ENCODE results near the gene FGF21.
A peak's percentile ranks its signal among the peaks of the same experiment; 100 is the strongest.

Gene FGF21, protein sequence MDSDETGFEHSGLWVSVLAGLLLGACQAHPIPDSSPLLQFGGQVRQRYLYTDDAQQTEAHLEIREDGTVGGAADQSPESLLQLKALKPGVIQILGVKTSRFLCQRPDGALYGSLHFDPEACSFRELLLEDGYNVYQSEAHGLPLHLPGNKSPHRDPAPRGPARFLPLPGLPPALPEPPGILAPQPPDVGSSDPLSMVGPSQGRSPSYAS

DNA sequence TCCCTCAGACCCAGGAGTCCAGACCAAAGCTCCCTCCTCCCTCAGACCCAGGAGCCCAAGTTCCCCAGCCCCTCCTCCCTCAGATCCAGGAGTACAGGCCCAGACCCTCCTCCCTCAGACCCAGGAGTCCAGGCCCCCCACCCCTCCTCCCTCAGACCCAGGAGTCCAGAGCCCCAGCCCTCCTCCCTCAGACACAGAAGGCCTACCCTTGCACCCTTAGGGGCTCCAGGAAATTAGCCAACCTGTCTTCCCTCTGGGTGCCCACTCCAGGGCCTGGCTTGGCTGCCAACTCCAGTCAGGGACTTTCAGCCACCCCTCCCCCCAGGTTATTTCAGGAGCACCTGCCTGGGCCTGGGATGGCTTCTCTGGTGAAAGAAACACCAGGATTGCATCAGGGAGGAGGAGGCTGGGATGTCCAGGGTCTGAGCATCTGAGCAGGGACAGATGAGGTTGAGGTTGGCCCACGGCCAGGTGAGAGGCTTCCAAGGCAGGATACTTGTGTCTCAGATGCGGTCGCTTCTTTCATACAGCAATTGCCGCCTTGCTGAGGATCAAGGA lies at the start of gene FGF21:
Gene FGF21 (plus strand): TSS at position 441 of the 558 bp plus-strand sequence. CDS start 713 bp downstream, outside the sequence.
- TF ChIP-seq, protein P1, sequence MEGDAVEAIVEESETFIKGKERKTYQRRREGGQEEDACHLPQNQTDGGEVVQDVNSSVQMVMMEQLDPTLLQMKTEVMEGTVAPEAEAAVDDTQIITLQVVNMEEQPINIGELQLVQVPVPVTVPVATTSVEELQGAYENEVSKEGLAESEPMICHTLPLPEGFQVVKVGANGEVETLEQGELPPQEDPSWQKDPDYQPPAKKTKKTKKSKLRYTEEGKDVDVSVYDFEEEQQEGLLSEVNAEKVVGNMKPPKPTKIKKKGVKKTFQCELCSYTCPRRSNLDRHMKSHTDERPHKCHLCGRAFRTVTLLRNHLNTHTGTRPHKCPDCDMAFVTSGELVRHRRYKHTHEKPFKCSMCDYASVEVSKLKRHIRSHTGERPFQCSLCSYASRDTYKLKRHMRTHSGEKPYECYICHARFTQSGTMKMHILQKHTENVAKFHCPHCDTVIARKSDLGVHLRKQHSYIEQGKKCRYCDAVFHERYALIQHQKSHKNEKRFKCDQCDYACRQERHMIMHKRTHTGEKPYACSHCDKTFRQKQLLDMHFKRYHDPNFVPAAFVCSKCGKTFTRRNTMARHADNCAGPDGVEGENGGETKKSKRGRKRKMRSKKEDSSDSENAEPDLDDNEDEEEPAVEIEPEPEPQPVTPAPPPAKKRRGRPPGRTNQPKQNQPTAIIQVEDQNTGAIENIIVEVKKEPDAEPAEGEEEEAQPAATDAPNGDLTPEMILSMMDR (IDR thresholded peaks at IDR 0.05), result no peak
- Histone ChIP-seq H3K27ac (no peak within 1 kb of the TSS), H3K9ac (no peak within 1 kb of the TSS), H3K36me3 (ENCODE audit: control insufficient read depth, insufficient read depth, low read length) (no peaks in the 10 kb centered on the region), H3K4me2 (ENCODE audit: low read length) (no peak within 1 kb of the TSS), H3K4me3 (ENCODE audit: low read depth, low read length) (no peak within 1 kb of the TSS), H3K79me2 (peaks cover 3% of the 10 kb centered on the region), H2AFZ (no peak within 1 kb of the TSS), H3K27me3 (ENCODE audit: control insufficient read depth, insufficient read depth, low read length) (no peaks in the 10 kb centered on the region), H3K4me1 (peaks cover 4% of the 10 kb centered on the region), H3K9me3 (ENCODE audit: control insufficient read depth, low read length) (no peaks in the 10 kb centered on the region)

DNA sequence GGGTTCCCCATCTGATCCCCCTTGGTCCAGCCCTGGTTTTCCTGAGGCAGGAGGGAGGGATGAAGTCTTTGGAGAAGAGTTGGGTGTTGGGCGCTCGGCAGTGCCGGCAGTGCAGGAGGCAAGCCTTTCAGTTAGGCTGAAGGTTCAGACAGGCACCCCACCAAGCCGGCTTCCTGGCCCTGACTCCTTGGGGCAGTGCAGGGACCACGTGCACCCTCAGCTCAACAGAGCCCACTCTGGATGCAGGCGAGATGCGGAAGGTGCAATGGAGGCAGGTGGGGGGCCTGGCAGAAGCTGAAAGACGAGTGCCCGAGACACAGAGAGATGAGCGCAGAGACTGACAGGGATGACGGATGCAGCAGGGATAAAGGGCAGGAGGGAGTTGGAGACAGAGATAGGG lies 46.9 kb upstream of the FGF21 start:
- no peaks in the 10 kb centered on the region for H3K27me3 ChIP-seq (ENCODE audit: control insufficient read depth, insufficient read depth, low read length)
- no peak overlapping the region for H2AFZ ChIP-seq
- H3K9ac ChIP-seq, result no peak overlapping the region
- no peaks in the 10 kb centered on the region for H3K79me2 ChIP-seq
- H3K9me3 ChIP-seq (ENCODE audit: control insufficient read depth, low read length), result no peaks in the 10 kb centered on the region
- no peak overlapping the region for H3K4me3 ChIP-seq (ENCODE audit: low read depth, low read length)
- H3K4me1 ChIP-seq, result no peaks in the 10 kb centered on the region
- TF ChIP-seq, protein P1 (IDR thresholded peaks at IDR 0.05), result no peak
- H3K36me3 ChIP-seq (ENCODE audit: control insufficient read depth, insufficient read depth, low read length), result no peaks in the 10 kb centered on the region
- no peak overlapping the region for H3K27ac ChIP-seq
- no peak overlapping the region for H3K4me2 ChIP-seq (ENCODE audit: low read length)

DNA sequence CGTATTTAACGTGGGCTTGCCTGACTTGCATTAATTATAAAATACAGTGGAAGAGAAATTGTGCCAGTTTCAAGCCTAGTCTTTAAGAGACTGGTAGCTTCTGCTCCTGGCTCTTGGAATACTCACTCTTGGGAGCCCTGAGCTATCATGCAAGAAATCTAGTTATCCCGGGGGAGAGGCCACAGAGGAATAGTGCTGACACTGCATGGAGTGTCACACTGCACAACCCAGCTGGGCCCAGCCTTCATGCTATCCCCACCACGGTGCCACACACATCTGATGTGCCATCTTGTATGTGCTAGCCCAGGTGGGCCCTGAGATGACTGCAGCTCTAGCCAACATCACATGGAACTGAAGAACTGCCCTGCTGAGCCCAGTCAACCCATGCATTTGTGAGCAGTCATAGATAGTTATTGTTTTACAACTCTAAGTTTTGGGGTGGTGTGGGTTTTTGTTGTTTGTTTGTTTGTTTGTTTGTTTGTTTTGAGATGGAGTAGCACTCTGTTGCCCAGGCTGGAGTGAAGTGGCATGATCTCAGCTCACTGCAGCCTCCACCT lies 44.1 kb upstream of the FGF21 start:
- Histone ChIP-seq H3K4me3 (ENCODE audit: low read depth, low read length) (no peak overlapping the region), H3K4me1 (peaks cover 2% of the 10 kb centered on the region), H3K9ac (no peak overlapping the region), H3K27ac (no peak overlapping the region), H2AFZ (no peak overlapping the region), H3K27me3 (ENCODE audit: control insufficient read depth, insufficient read depth, low read length) (no peaks in the 10 kb centered on the region), H3K36me3 (ENCODE audit: control insufficient read depth, insufficient read depth, low read length) (no peaks in the 10 kb centered on the region), H3K79me2 (no peaks in the 10 kb centered on the region), H3K4me2 (ENCODE audit: low read length) (no peak overlapping the region), H3K9me3 (ENCODE audit: control insufficient read depth, low read length) (no peaks in the 10 kb centered on the region)
- TF ChIP-seq, protein P1 (IDR thresholded peaks at IDR 0.05), result no peak

DNA sequence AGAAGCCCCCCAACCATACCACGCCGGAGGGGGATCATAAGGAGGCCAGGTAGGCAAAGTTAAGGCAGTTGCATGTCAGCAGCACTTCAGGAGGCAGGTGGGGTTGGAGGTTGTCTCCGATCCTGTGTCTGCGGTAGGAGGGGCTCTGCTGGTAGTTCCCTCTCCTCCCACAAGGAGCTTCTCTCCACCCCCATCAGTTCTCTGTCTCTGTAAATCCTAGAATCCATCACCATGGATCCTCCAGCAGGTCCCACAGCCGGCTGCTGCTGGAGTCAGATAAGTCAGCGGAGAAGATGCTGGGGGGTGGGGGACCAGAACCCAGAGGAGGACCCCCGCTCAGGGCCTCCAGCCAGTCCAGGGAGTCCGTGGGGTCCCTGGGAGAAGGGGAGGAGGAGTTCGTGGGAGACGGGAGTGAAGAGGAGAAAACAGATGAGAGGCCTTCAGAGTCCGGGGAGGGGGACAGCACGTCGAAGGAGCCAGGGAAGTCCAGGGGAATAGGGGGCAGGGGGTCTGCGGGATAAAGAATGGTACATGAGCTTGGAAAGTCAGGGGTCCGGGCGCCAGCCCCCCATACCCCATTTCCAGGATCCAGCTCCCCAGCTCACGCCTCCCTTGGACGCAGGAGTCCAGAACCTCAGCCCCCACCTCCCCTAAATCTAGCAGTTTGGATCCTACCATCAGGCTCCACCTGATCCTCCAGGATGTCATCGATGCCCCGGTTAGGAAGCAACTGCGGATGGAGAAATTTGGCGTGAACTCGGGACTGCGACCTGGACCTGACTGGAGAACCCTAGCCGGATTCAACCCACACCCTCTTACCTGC lies 42.1 kb upstream of the FGF21 start:
- TF ChIP-seq, protein P1 (IDR thresholded peaks at IDR 0.05), result no peak

More for the DNA sequence above, 42.1 kb upstream of the FGF21 start:
- peak overlapping the region; percentile 67 for H2AFZ ChIP-seq
- peak overlapping the region; percentile 78 for H3K4me3 ChIP-seq (ENCODE audit: low read depth, low read length)
- H3K9me3 ChIP-seq (ENCODE audit: control insufficient read depth, low read length), result no peaks in the 10 kb centered on the region
- H3K36me3 ChIP-seq (ENCODE audit: control insufficient read depth, insufficient read depth, low read length), result no peaks in the 10 kb centered on the region
- H3K27ac ChIP-seq, result peak overlapping the region; percentile 64
- peaks cover 2% of the 10 kb centered on the region for H3K4me1 ChIP-seq
- H3K9ac ChIP-seq, result no peak overlapping the region
- H3K79me2 ChIP-seq, result no peaks in the 10 kb centered on the region
- peak overlapping the region; percentile 85 for H3K4me2 ChIP-seq (ENCODE audit: low read length)
- no peaks in the 10 kb centered on the region for H3K27me3 ChIP-seq (ENCODE audit: control insufficient read depth, insufficient read depth, low read length)
